ENCODE data around the gene PARP8.

Gene PARP8

DNA sequence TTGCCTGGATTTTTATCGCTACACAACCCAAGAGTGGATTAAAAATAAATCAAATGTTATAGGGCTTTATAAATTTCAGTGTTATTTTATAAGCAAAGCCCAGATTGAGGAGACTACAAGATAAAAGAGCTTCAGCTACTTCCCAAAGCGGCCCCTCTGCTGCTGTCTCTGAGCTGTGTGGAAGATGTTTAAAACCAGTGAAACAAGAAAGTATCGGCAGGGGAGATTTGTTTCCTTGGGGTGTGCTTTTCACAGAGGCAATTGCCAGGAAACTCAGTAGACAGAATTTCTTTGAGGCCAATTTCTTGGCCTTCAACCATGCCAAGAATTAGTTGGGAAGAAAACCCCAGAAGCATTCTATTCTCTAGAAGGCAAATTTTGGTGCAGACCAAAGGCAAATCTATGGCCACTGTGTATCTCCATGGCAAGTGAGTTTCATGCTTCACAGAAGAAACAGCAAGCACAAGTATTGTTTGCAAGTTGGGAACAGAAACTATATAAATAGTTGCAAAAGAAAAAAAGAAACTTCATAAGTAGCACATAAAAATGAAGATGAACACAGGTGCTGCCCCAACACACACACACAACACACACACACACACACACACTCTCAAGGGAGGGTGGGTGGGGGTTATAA lies 197.2 kb downstream of the PARP8 start:
- Histone ChIP-seq H3K36me3 (ENCODE audit: control insufficient read depth, insufficient read depth, low read length) (no peaks in the 10 kb centered on the region), H3K27me3 (replicated peaks; ENCODE audit: control insufficient read depth, insufficient read depth, low read length) (no peaks in the 10 kb centered on the region), H3K4me3 (replicated peaks; ENCODE audit: low read depth, low read length) (no peak overlapping the region)
- TF ChIP-seq CTCF (IDR thresholded peaks at IDR 0.05; ENCODE audit: insufficient read depth, low read length, poor library complexity, severe bottlenecking), result no peak
- no peak for DNase-seq (ENCODE audit: extremely low read depth, insufficient read length)

DNA sequence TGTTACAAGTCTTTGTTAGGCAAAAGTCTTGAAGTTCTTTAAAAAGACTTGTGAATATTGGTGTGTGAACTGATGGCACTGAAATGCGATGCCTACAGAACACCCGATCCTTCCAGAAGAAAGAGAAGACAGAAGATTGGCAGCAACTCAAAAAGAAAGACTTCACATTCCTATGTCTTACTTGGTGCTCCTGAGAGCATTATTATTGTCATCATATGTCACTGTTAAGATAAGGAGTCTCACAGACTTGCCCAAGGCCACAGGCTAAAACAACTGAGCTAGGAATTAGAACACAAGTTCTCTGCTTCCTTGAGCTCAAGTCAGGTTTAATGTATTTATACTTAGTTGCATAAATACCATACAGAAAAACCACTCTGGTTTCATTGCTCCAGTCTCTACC lies 198.0 kb downstream of the PARP8 start:
- H3K36me3 ChIP-seq (ENCODE audit: control insufficient read depth, insufficient read depth, low read length), result no peaks in the 10 kb centered on the region
- no peaks in the 10 kb centered on the region for H3K27me3 ChIP-seq (replicated peaks; ENCODE audit: control insufficient read depth, insufficient read depth, low read length)
- DNase-seq (ENCODE audit: extremely low read depth, insufficient read length), result no peak
- H3K4me3 ChIP-seq (replicated peaks; ENCODE audit: low read depth, low read length), result no peak overlapping the region
- TF ChIP-seq CTCF (IDR thresholded peaks at IDR 0.05; ENCODE audit: insufficient read depth, low read length, poor library complexity, severe bottlenecking), result no peak

DNA sequence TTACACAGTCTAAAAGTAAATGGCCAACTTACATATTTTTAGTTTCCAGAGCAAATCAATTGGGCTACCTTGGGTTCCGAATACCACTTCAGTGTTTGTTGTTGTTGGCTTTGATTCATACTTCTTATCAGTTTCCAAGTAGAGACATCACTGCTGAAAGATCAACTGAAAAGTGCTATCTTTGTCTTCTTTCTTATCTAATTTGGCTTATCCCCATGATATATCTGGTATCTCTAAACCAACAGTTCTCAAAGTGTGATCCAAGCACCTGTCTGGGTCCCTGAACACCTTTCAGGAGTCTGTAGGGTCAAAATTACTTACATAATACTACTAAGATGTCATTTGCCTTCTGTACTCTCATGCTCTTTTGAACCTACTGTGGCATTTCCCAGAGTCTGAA lies 200.0 kb downstream of the PARP8 start:
- no peaks in the 10 kb centered on the region for H3K27me3 ChIP-seq (replicated peaks; ENCODE audit: control insufficient read depth, insufficient read depth, low read length)
- no peak overlapping the region for H3K4me3 ChIP-seq (replicated peaks; ENCODE audit: low read depth, low read length)
- no peak for DNase-seq (ENCODE audit: extremely low read depth, insufficient read length)
- TF ChIP-seq CTCF (IDR thresholded peaks at IDR 0.05; ENCODE audit: insufficient read depth, low read length, poor library complexity, severe bottlenecking), result no peak
- H3K36me3 ChIP-seq (ENCODE audit: control insufficient read depth, insufficient read depth, low read length), result no peaks in the 10 kb centered on the region

- no peaks in the 10 kb centered on the region for H3K36me3 ChIP-seq (ENCODE audit: control insufficient read depth, insufficient read depth, low read length)
- TF ChIP-seq CTCF (IDR thresholded peaks at IDR 0.05; ENCODE audit: insufficient read depth, low read length, poor library complexity, severe bottlenecking), result no peak
- H3K27me3 ChIP-seq (replicated peaks; ENCODE audit: control insufficient read depth, insufficient read depth, low read length), result no peaks in the 10 kb centered on the region
- H3K4me3 ChIP-seq (replicated peaks; ENCODE audit: low read depth, low read length), result no peak overlapping the region
- DNase-seq (ENCODE audit: extremely low read depth, insufficient read length), result no peak
Measured at GRCh38 chr5:50867140-50867539, 200.7 kb downstream of the PARP8 start.

- Histone ChIP-seq H3K36me3 (ENCODE audit: control insufficient read depth, insufficient read depth, low read length) (no peaks in the 10 kb centered on the region), H3K27me3 (replicated peaks; ENCODE audit: control insufficient read depth, insufficient read depth, low read length) (no peaks in the 10 kb centered on the region), H3K4me3 (replicated peaks; ENCODE audit: low read depth, low read length) (no peak overlapping the region)
- TF ChIP-seq CTCF (IDR thresholded peaks at IDR 0.05; ENCODE audit: insufficient read depth, low read length, poor library complexity, severe bottlenecking), result no peak
- DNase-seq (ENCODE audit: extremely low read depth, insufficient read length), result no peak
Measured at GRCh38 chr5:50873595-50874277, 207.3 kb downstream of the PARP8 start.

Data from GM06990 (cell line).